Small intestine (tissue), 7 donors: ENCODE data around the gene GSAP. TPM values are rescaled to one million over a fixed set of nuclear protein-coding genes. Genes with fewer than 3 reads are reported as not detected.

ENCODE experiments used
- DNase-seq, 2 donors: peaks; one replicate each; pipeline versions ENCODE4 v3.0.0 to v3.0.0-alpha.2; 2013
- FAIRE-seq: peaks from 2 replicates; lab custom pipeline; 2012; peaks lifted over from hg19 to GRCh38; lab: Jason Lieb, UNC
- H3K27ac ChIP-seq, 3 donors: one replicate each; pipeline ENCODE4 v1.5.1; 2013; ENCODE audit warnings: low read length in 2 of 3, mild to moderate bottlenecking in 2 of 3, control low read depth in 1 of 3, inconsistent platforms in 1 of 3, low read depth in 1 of 3, moderate library complexity in 1 of 3
- H3K27me3 ChIP-seq, 3 donors: one replicate each; pipeline ENCODE4 v1.6.1; 2013; ENCODE audit warnings: low read length in 3 of 3, inconsistent platforms in 1 of 3; ENCODE audit not compliant: control insufficient read depth in 3 of 3, insufficient read depth in 3 of 3
- H3K36me3 ChIP-seq, 3 donors: one replicate each; pipeline ENCODE4 v1.6.1; 2013; ENCODE audit warnings: low read length in 3 of 3, inconsistent platforms in 1 of 3, low read depth in 1 of 3, mild to moderate bottlenecking in 1 of 3, moderate library complexity in 1 of 3; ENCODE audit not compliant: control insufficient read depth in 3 of 3, insufficient read depth in 2 of 3
- H3K4me1 ChIP-seq, 3 donors: one replicate each; pipeline ENCODE4 v1.6.1; 2013; ENCODE audit warnings: low read length in 2 of 3, inconsistent platforms in 1 of 3, low read depth in 1 of 3, mild to moderate bottlenecking in 1 of 3, moderate library complexity in 1 of 3; ENCODE audit not compliant: control insufficient read depth in 3 of 3, insufficient read depth in 2 of 3
- H3K4me3 ChIP-seq, 3 donors: one replicate each; pipeline ENCODE4 v1.5.1; 2013; ENCODE audit warnings: low read length in 3 of 3, control low read depth in 1 of 3, inconsistent platforms in 1 of 3, low read depth in 1 of 3, mild to moderate bottlenecking in 1 of 3, moderate library complexity in 1 of 3
- H3K9me3 ChIP-seq, 2 donors: one replicate each; pipeline ENCODE4 v1.6.1; 2013; ENCODE audit warnings: low read depth in 1 of 2, low read length in 1 of 2; ENCODE audit not compliant: control insufficient read depth in 2 of 2, insufficient read depth in 1 of 2
- WGBS, 3 donors: extraction: QIAGEN DNeasy Blood & Tissue Kit; methylation state at CpG; one replicate each; pipeline ENCODE4 v1.1.7; 2013; 5-methylcytosine and 5-hydroxymethylcytosine counted together
- polyA plus RNA-seq, 4 donors: library from polyadenylated mRNA; stranded (reverse) in 3 of 4; unstranded in 1 of 4; fragments of 200-250 nt in 3 of 4; fragments of 120-200 nt in 1 of 4; gene quantifications; one replicate each; pipeline versions ENCODE4 v1.2.1 to v1.2.3, GENCODE V29; 2013
- donor health status: healthy with polysubstance abuse.
- donor health status: control.
- donor health status: control.
- donor health status: Bipolar disorder and iron deficiency.
- donor health status: healthy.

The GSAP gene
- polyA plus RNA-seq, 4 donors: 3.0 to 12.3 (median 4.9) TPM

DNA sequence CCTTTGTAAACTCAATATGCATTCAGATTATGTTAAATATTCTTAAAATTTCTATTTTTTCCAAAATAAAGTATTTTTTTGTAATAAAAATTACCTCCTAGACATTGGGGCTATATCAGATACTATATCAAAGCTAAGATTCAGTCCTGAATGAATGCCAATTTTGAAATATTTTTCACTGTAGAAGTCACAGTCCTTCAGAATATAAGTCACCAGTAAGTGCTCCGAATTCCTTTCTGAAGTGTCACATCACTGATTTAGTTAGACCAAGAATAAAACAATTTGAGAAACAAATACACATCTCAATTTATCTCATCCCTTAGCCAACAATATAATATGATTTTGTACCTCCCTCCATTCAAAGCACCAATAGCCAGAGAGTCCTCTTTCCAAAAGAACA is 33.9 kb upstream of the GSAP start:
- no peak overlapping the region for H3K4me3 ChIP-seq
- WGBS, 3 donors: 77 to 93% (median 83%) methylated on average over 1 of the region's 1 CpG
- H3K36me3 ChIP-seq: no peaks in the 10 kb centered on the region
- FAIRE-seq (no peak), DNase-seq (no peak)
- H3K27ac ChIP-seq: no peak overlapping the region
- no peaks in the 10 kb centered on the region for H3K9me3 ChIP-seq
- H3K4me1 ChIP-seq: no peaks in the 10 kb centered on the region
- no peaks in the 10 kb centered on the region for H3K27me3 ChIP-seq

DNA sequence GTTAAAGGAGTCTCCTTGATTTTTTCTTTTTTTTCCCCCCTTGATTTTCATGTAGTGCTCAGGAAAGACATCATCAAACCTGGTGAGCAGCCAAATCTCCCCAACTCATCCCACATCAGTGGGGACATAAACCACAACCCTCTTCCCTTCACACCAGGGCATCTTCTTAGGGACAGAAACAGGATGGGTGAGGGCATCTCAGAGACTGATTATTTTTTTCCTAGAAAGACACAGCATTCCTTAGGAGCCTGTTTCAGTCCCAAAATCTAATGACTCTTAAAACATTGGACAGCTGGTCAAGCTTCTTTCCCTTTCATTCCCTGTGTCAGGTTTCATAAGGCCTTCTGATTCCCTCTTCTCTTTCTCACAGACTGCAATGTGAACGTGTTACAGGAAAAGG is 31.5 kb upstream of the GSAP start:
- DNase-seq: no peak
- Histone ChIP-seq H3K27ac (no peak overlapping the region), H3K27me3 (peaks cover 0 to 1% (median 0%) of the 10 kb centered on the region in 3 donors), H3K4me1 (no peaks in the 10 kb centered on the region), H3K4me3 (no peak overlapping the region), H3K9me3 (no peaks in the 10 kb centered on the region), H3K36me3 (no peaks in the 10 kb centered on the region)
- WGBS, 3 donors: 84 to 100% (median 94%) methylated on average over 1 of the region's 1 CpG
- no peak for FAIRE-seq

DNA sequence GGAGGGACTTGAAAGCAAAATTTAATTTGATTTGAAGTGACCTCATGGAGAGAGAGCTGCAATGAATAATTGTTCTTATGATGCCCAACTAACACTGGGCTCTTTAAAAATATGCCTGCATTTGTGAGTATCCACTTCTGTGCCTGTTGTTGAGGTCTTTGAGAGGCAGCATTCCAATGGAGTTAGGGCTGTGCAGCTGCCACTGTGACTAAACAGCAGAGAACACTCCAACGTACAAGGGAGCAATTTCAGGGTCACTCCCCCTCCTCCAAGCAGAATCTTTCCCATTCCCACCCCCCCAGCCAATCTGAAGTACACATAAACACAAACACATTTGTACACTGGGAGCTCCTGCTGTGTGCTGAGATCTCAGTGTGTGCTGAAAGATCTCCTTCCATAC is 28.0 kb upstream of the GSAP start:
- Histone ChIP-seq H3K27ac (no peak overlapping the region), H3K36me3 (no peaks in the 10 kb centered on the region), H3K9me3 (no peaks in the 10 kb centered on the region), H3K4me3 (no peak overlapping the region), H3K4me1 (no peaks in the 10 kb centered on the region), H3K27me3 (peaks cover 0 to 1% (median 0%) of the 10 kb centered on the region in 3 donors)
- FAIRE-seq: no peak
- 36 to 53% (median 41%) methylated on average over 1 of the region's 1 CpG for WGBS, 3 donors
- no peak for DNase-seq

DNA sequence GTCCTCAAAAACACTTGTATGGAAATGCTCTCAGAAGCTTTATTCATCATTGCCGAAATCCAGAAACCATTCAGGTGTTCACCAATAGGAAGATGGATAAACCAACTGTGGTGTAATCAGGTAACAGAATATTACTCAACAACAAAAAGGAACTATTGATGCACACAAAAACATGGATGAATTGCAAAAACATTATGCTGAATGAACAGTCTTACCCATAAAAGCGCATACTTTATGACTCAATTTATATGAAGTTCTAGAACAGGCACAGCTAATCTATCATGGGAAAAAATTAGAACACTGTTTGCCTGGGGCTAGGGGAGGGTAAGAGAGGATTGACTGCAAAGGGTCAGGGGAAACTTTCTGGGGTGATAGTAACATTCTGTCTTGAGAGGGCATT is 26.9 kb upstream of the GSAP start:
- Histone ChIP-seq H3K27ac (no peak overlapping the region), H3K36me3 (no peaks in the 10 kb centered on the region), H3K4me3 (no peak overlapping the region), H3K4me1 (no peaks in the 10 kb centered on the region), H3K27me3 (peaks cover 0 to 1% (median 0%) of the 10 kb centered on the region in 3 donors), H3K9me3 (no peaks in the 10 kb centered on the region)
- DNase-seq (no peak), FAIRE-seq (no peak)
- WGBS, 3 donors: 88 to 97% (median 95%) methylated on average over 2 of the region's 2 CpGs

- Histone ChIP-seq H3K4me1 (no peaks in the 10 kb centered on the region), H3K4me3 (no peak overlapping the region), H3K36me3 (no peaks in the 10 kb centered on the region), H3K9me3 (no peaks in the 10 kb centered on the region), H3K27ac (no peak overlapping the region), H3K27me3 (peaks cover 0 to 1% (median 0%) of the 10 kb centered on the region in 3 donors)
- FAIRE-seq: no peak
- no peak for DNase-seq
- WGBS, 3 donors: 83 to 93% (median 88%) methylated on average over 2 of the region's 2 CpGs
Observed at GRCh38 chr7:77442636-77443035, 26.5 kb upstream of the GSAP start.

- Histone ChIP-seq H3K4me1 (no peaks in the 10 kb centered on the region), H3K4me3 (no peak overlapping the region), H3K27me3 (peaks cover 0 to 1% (median 0%) of the 10 kb centered on the region in 3 donors), H3K27ac (no peak overlapping the region), H3K36me3 (no peaks in the 10 kb centered on the region), H3K9me3 (no peaks in the 10 kb centered on the region)
- FAIRE-seq (no peak), DNase-seq (no peak)
- 62 to 84% (median 83%) methylated on average over 2 of the region's 2 CpGs for WGBS, 3 donors
Observed at GRCh38 chr7:77441046-77441445, 24.9 kb upstream of the GSAP start.

- H3K4me3 ChIP-seq: no peak overlapping the region
- no peaks in the 10 kb centered on the region for H3K36me3 ChIP-seq
- no peak overlapping the region for H3K27ac ChIP-seq
- 35 to 47% (median 40%) methylated on average over 5 of the region's 5 CpGs for WGBS, 3 donors
- DNase-seq (peak; percentile 40 to 56), FAIRE-seq (no peak)
- no peaks in the 10 kb centered on the region for H3K9me3 ChIP-seq
- H3K4me1 ChIP-seq: no peaks in the 10 kb centered on the region
- peaks cover 0 to 1% (median 0%) of the 10 kb centered on the region in 3 donors for H3K27me3 ChIP-seq
Observed at GRCh38 chr7:77439572-77439971, 23.4 kb upstream of the GSAP start.

DNA sequence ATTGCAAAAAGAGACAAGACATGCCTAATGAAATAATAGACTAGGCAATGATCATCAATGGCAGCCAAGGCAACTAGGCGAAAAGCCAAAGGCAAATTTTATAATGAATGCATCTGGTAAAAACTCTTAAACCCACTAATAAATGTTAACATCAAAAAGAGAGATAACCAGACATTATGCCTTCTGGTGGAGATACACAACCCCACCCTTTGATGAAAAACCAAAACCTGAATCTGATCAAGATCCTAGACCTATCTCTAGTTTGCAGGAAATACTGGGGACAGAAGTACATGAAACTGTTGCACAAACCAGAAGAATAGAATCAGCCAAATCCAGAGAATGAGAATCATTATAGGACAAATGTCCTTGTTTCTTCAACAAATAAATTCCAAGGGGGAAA is 22.0 kb upstream of the GSAP start:
- Histone ChIP-seq H3K27ac (no peak overlapping the region), H3K4me3 (no peak overlapping the region), H3K4me1 (no peaks in the 10 kb centered on the region), H3K9me3 (no peaks in the 10 kb centered on the region), H3K27me3 (no peaks in the 10 kb centered on the region), H3K36me3 (no peaks in the 10 kb centered on the region)
- DNase-seq (no peak), FAIRE-seq (no peak)
- 91 to 100% (median 98%) methylated on average over 1 of the region's 1 CpG for WGBS, 3 donors

DNA sequence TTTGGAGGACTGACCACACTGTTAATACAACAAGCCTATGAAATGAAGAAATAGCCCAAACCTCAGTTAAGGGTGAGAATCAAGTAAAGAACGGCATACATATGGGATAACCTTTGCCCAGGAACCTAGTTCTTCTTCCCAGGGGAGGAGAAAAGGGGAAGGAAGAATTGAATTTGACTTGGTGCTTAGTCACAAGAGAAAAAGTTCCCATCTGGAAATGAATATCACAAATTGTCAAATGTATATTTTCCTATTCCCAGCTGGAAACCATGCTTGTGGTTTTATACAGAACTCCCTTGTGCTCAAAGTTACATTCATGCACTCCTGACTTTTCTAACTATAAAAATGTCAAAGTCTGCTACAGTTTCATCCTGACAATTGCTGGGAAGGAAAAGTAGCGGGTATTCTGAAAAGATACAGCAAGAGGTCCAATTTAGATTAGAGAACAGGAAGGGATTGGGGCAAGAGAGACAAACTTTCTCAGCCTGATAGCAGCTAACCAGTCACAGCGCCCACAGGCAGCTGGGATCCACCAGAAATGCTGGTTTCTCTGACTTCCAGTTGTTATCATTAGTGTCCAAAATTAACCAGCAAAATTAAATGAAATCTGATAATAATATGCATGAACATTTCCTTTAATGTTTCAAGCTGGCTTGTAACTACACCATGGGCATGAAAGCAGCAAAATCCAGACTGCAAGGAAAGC is 18.6 kb upstream of the GSAP start:
- FAIRE-seq (no peak), DNase-seq (no peak)
- Histone ChIP-seq H3K4me1 (no peaks in the 10 kb centered on the region), H3K27me3 (no peaks in the 10 kb centered on the region), H3K27ac (no peak overlapping the region), H3K4me3 (no peak overlapping the region), H3K9me3 (no peaks in the 10 kb centered on the region), H3K36me3 (no peaks in the 10 kb centered on the region)
- 67 to 85% (median 71%) methylated on average over 3 of the region's 3 CpGs for WGBS, 3 donors
